Uterus (tissue), 2 donors: ENCODE measurements around the gene OBSCN.

Experiments used
- CTCF ChIP-seq, 4 experiments: fragments of 200-600 bp in 2 of 4; fragments of 450-650 bp in 2 of 4; sonication (generic) in 2 of 4; IDR thresholded peaks; one replicate each; pipeline ENCODE4 v1.5.1; 2016 to 2019; ENCODE audit warnings: antibody characterized with exemption in 4 of 4, mild to moderate bottlenecking in 2 of 4, moderate library complexity in 1 of 4
- POLR2A ChIP-seq, 2 donors: fragments of 450-650 bp; IDR thresholded peaks; one replicate each; pipeline ENCODE4 v1.6.1; 2016; ENCODE audit warnings: antibody characterized with exemption in 2 of 2, mild to moderate bottlenecking in 1 of 2, moderate library complexity in 1 of 2

DNA sequence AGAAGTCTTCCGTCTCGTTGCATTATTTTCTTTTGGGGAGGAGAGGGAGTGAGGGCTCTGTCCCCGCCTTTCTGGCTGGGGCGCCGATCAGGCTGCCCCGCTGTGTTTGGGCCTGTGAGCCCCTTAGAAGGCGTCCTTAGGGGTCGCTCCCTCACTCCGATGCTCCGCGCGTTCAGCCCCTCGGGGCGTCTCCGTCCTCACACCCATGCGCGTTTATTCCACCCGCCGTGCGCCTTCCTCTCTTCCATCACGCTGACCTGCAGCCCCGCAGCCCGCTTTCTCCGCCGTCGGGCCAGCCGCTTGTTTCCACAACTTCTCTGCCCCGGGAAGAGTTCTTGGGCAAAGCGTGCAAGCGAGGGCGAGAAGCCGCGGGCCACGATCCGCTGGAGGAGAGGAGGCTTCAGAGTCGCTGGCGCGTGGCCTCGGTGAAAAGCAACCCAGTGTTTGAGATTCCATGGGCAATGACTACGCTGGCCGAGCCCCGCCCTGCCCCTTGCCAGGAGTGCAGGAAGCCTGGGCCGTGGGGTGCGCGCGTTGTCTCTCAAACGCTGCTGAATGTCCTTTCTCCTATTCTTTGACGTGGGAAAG is 171.1 kb downstream of the OBSCN start:
- no peak for TF ChIP-seq CTCF (IDR thresholded peaks at IDR 0.05)
- TF ChIP-seq POLR2A (IDR thresholded peaks at IDR 0.05): no peak
